Erythroblast (primary cell): Measurements from ENCODE around the gene CHAC1.

Experiments used
- GATA1 ChIP-seq: IDR thresholded peaks from 2 replicates; pipeline ENCODE4 v1.6.1; 2011; ENCODE audit warnings: low read depth, mild to moderate bottlenecking, control low read depth, low read length, moderate library complexity
- POLR2A ChIP-seq: IDR thresholded peaks from 2 replicates; pipeline ENCODE4 v1.6.1; 2011; ENCODE audit warnings: mild to moderate bottlenecking, low read length

GRCh38 chr15:40995656-40996055 lies 42.4 kb downstream of the CHAC1 start:
- TF ChIP-seq POLR2A (no peak), GATA1 (no peak)
